Gastrocnemius medialis (tissue), 4 donors: ENCODE data around the gene GRK6. TPM values are rescaled to one million over a fixed set of nuclear protein-coding genes. Genes with fewer than 3 reads are reported as not detected.

Source experiments
- ATAC-seq, 2 donors: fragments of 150-250 bp; one replicate each; pipeline ENCODE4 v1.9.1; 2016
- DNase-seq, 2 donors: peaks; one replicate each; pipeline ENCODE4 v3.0.0-alpha.2; 2019
- H3K27ac ChIP-seq, 4 donors: fragments of 200-600 bp; sonication (generic); 1 replicate in 1 of 4; 2 replicates in 3 of 4; pipeline ENCODE4 v1.5.1; 2016 to 2018; ENCODE audit warnings: mild to moderate bottlenecking in 2 of 4, moderate library complexity in 1 of 4
- H3K27me3 ChIP-seq, 3 donors: fragments of 200-600 bp; sonication (generic) in 2 of 3; 1 replicate in 1 of 3; 2 replicates in 2 of 3; pipeline versions ENCODE4 v1.5.1 to v1.6.0; 2016 to 2019; ENCODE audit warnings: mild to moderate bottlenecking in 1 of 3, moderate library complexity in 1 of 3
- H3K36me3 ChIP-seq, 2 donors: fragments of 200-600 bp; sonication (generic) in 1 of 2; one replicate each; pipeline ENCODE4 v1.5.1; 2017 to 2018
- H3K4me1 ChIP-seq, 2 donors: fragments of 200-600 bp; sonication (generic) in 1 of 2; one replicate each; pipeline ENCODE4 v1.5.1; 2016 to 2017; ENCODE audit warnings: mild to moderate bottlenecking in 2 of 2
- H3K4me3 ChIP-seq, 4 donors: fragments of 200-600 bp; sonication (generic) in 3 of 4; 1 replicate in 1 of 4; 2 replicates in 3 of 4; pipeline ENCODE4 v1.5.1; 2016 to 2019; ENCODE audit warnings: mild to moderate bottlenecking in 2 of 4
- H3K9me3 ChIP-seq, 3 donors: fragments of 200-600 bp; sonication (generic) in 2 of 3; 1 replicate in 1 of 3; 2 replicates in 2 of 3; pipeline ENCODE4 v1.5.1; 2016 to 2019
- CTCF ChIP-seq, 5 experiments: fragments of 450-650 bp in 3 of 5; fragments of 200-600 bp in 2 of 5; sonication (generic) in 2 of 5; IDR thresholded peaks in 4 of 5; conservative IDR thresholded peaks in 1 of 5; 1 replicate in 4 of 5; 2 replicates in 1 of 5; pipeline ENCODE4 v1.5.1; 2016 to 2019; ENCODE audit warnings: antibody characterized with exemption in 5 of 5, mild to moderate bottlenecking in 3 of 5, moderate library complexity in 3 of 5
- POLR2A ChIP-seq, 2 donors: fragments of 450-650 bp; IDR thresholded peaks; one replicate each; pipeline ENCODE4 v1.6.1; 2017; ENCODE audit warnings: antibody characterized with exemption in 2 of 2, mild to moderate bottlenecking in 2 of 2, moderate library complexity in 2 of 2
- in situ Hi-C, 4 donors: fragments of 200-750 bp; cut with MboI; loops; one replicate each; pipeline versions ENCODE4 v1.15.0 to v1.8.0; 2017; ENCODE audit warnings: low sequenced_read_pairs in 4 of 4
- intact Hi-C: fragments of 100-400 bp; cut with DNase I; formaldehyde crosslinking; loops from one replicate; pipeline ENCODE4 v1.15.1; 2023; ENCODE audit warnings: low total_unique reads
- total RNA-seq, 4 donors: library from RNA; depleted of rRNA; stranded (reverse); fragments of >200 nt; gene quantifications; one replicate each; pipeline versions ENCODE4 v1.1.0 to v1.2.3, GENCODE V29; 2016

The GRK6 gene
- total RNA-seq, 4 donors from 2014 or later = 12.7 to 40.5 (median 32.2) TPM

GRCh38 chr5:177468329-177468684, 41.8 kb downstream of the GRK6 start:
- no peak for TF ChIP-seq CTCF (IDR thresholded peaks at IDR 0.05 in 4 of 5, conservative IDR thresholded peaks at IDR 0.05 in 1 of 5)
- no peak for TF ChIP-seq POLR2A (IDR thresholded peaks at IDR 0.05)
- DNase-seq (no peak), ATAC-seq (no peak)
- H3K36me3 ChIP-seq = no peaks in the 10 kb centered on the region
- intact Hi-C loops = no loop called here
- in situ Hi-C loops = no loop called here
- H3K27me3 ChIP-seq = peaks cover 0 to 4% (median 0%) of the 10 kb centered on the region in 3 donors
- peaks cover 9 to 16% of the 10 kb centered on the region in 2 donors for H3K4me1 ChIP-seq
- H3K4me3 ChIP-seq = no peak overlapping the region
- no peaks in the 10 kb centered on the region for H3K9me3 ChIP-seq
- H3K27ac ChIP-seq = no peak overlapping the region

DNA sequence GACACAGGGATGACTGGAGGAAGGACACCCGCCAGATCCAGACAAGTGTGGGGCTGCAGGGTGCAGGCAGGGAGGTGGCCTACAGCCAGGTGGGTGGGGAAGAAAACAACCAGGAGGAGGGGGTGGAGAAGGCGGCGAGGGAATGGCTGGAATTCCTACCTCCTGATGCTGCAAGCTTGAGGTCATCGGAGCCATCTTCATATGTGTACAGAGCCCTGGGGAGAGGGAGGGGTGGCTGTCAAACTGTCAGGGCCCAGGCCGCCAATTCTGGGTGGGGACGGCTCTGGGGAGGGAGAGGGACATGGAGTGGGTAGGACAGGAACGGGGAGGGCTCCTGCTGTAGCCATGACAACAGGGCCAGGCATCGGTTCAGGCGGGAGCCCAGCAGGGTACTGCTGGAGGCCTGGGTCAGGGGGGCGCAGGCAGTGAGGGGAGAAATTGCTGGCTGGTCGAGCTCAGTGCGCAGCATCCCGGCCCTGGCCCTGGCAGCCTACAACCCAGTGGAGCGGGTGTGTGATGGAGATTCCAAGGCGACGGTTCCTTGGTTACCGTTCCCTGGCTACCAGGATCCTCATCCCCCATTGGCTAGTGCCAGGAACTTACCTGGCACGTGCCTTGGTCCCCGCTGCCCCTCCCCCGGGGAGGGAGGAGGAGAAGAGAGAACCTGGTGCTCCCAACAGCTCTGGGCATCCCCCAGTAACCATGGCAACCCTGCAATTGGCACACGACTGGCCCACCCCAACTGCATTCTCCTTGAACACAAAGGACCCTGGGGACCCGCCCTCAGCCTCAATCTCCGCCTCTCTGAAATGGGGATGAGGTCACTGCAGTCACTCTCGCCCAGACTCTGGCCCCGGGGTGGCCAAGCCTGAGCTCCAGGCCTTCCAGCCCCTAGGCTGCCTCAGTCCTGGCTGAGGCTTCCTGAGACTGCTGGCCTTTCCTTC, 42.5 kb downstream of the GRK6 start:
- H3K27me3 ChIP-seq = peaks cover 0 to 4% (median 0%) of the 10 kb centered on the region in 3 donors
- ATAC-seq (no peak), DNase-seq (peak in 1 of 2 donors; percentile 72)
- peak overlapping the region; percentile 8 to 71 (median 31) for H3K27ac ChIP-seq
- no peaks in the 10 kb centered on the region for H3K36me3 ChIP-seq
- peaks cover 9 to 16% of the 10 kb centered on the region in 2 donors for H3K4me1 ChIP-seq
- in situ Hi-C loops = no loop called here
- H3K4me3 ChIP-seq = no peak overlapping the region
- no peaks in the 10 kb centered on the region for H3K9me3 ChIP-seq
- intact Hi-C loops = no loop called here
- TF ChIP-seq CTCF (IDR thresholded peaks at IDR 0.05 in 4 of 5, conservative IDR thresholded peaks at IDR 0.05 in 1 of 5) (no peak), POLR2A (IDR thresholded peaks at IDR 0.05) (no peak)

GRCh38 chr5:177469750-177470525, 43.5 kb downstream of the GRK6 start:
- peak overlapping the region; percentile 26 to 71 (median 42) for H3K27ac ChIP-seq
- peaks cover 9 to 16% of the 10 kb centered on the region in 2 donors for H3K4me1 ChIP-seq
- no peaks in the 10 kb centered on the region for H3K36me3 ChIP-seq
- ATAC-seq = no peak
- intact Hi-C loops = no loop called here
- in situ Hi-C loops = no loop called here
- DNase-seq = no peak
- H3K4me3 ChIP-seq = no peak overlapping the region
- H3K27me3 ChIP-seq = peaks cover 0 to 4% (median 0%) of the 10 kb centered on the region in 3 donors
- TF ChIP-seq POLR2A (IDR thresholded peaks at IDR 0.05) (no peak), CTCF (IDR thresholded peaks at IDR 0.05 in 4 of 5, conservative IDR thresholded peaks at IDR 0.05 in 1 of 5) (no peak)
- H3K9me3 ChIP-seq = no peaks in the 10 kb centered on the region

DNA sequence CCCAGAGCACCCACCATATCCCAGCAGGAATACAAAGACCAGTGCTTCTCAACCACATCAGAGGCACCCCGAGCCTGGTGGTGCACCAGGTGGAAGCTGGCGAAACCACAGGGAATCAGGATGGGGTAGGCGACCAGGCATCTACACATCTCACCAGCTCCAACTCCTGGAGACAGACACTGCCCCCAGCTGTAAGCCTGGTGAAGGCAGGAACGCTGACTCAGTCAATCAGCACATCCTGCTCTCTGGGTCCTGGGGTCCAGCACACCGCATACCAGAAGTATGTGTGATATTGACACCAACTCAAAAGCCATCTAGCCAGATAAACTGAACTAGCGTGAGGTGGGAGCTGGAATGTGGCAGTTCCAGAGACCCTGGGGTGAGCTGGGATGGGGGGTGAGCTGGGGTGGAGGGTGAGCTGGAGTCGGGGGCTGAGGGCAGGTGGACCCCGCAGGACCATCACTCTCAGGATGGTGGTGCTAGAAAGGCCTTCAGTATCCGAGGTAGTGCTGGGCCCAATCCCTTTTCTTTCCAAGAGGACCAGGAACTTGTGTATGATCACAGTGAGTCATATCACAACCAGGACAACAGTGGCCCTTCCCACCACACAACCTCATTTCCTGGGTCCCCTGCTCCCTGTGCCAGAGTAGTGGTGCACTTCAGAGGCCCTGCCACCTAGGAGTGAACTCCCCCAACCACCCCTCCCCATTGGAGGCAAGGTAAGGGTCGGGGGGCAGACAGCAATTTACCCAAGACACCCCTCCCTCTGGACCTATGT, 44.5 kb downstream of the GRK6 start:
- intact Hi-C loops = no loop called here
- DNase-seq (no peak), ATAC-seq (no peak)
- no peak for TF ChIP-seq POLR2A (IDR thresholded peaks at IDR 0.05)
- TF ChIP-seq CTCF (IDR thresholded peaks at IDR 0.05 in 4 of 5, conservative IDR thresholded peaks at IDR 0.05 in 1 of 5) = no peak
- Histone ChIP-seq H3K27ac (peak overlapping the region; percentile 51 to 79 (median 71)), H3K4me3 (no peak overlapping the region), H3K36me3 (no peaks in the 10 kb centered on the region), H3K9me3 (no peaks in the 10 kb centered on the region), H3K4me1 (peaks cover 9 to 16% of the 10 kb centered on the region in 2 donors), H3K27me3 (peaks cover 0 to 4% (median 0%) of the 10 kb centered on the region in 3 donors)
- in situ Hi-C loops = no loop called here
